HL-60 (cell line): Measurements from ENCODE around the gene UGGT1.
A peak's percentile ranks its signal among the peaks of the same experiment; 100 is the strongest.

Source experiments
- DNase-seq, 2 experiments: peaks; one replicate each; pipeline ENCODE4 v3.0.0-alpha.2; 2010 to 2020; ENCODE audit warnings: low read depth in 1 of 2, low spot score in 1 of 2
- H3K27ac ChIP-seq: fragments of 250-450 bp; sonication (Bioruptor Pico); replicated peaks from 2 replicates; pipeline ENCODE4 v1.5.1; 2020; ENCODE audit warnings: mild to moderate bottlenecking, moderate library complexity
- H3K27me3 ChIP-seq: fragments of 250-450 bp; sonication (Bioruptor Pico); 2 replicates; pipeline ENCODE4 v1.5.1; 2021; ENCODE audit warnings: mild to moderate bottlenecking, moderate library complexity; ENCODE audit not compliant: insufficient read depth, poor library complexity, severe bottlenecking
- H3K4me3 ChIP-seq: replicated peaks from 2 replicates; pipeline ENCODE4 v1.5.1; 2011; ENCODE audit warnings: mild to moderate bottlenecking, control low read depth, low read length; ENCODE audit not compliant: insufficient read depth
- GABPA ChIP-seq: IDR thresholded peaks from 2 replicates; pipeline ENCODE4 v1.6.1; 2012; ENCODE audit warnings: low read depth
- POLR2AphosphoS5 ChIP-seq: IDR thresholded peaks from 2 replicates; pipeline ENCODE4 v1.6.1; 2012; ENCODE audit warnings: low read depth
- SPI1 ChIP-seq: IDR thresholded peaks from 2 replicates; pipeline ENCODE4 v1.6.1; 2012; ENCODE audit warnings: low read depth, mild to moderate bottlenecking, borderline replicate concordance
- TF ChIP-seq, protein P1 (sequence below): IDR thresholded peaks from 2 replicates; pipeline ENCODE4 v1.6.1; 2012; ENCODE audit warnings: low read depth; ENCODE audit not compliant: insufficient replicate concordance
- TF ChIP-seq, protein P2 (sequence below): IDR thresholded peaks from one replicate; pipeline ENCODE4 v1.5.1; 2011; ENCODE audit warnings: low read length, control low read depth, inconsistent platforms; ENCODE audit not compliant: insufficient read depth

UGGT1 gene

GRCh38 chr2:128214251-128214650, 123.3 kb downstream of the UGGT1 start:
- H3K27me3 ChIP-seq: no peaks in the 10 kb centered on the region
- no peak for DNase-seq
- H3K4me3 ChIP-seq: no peak overlapping the region
- H3K27ac ChIP-seq: no peak overlapping the region
- no peak for TF ChIP-seq GABPA
- TF ChIP-seq, protein P1, sequence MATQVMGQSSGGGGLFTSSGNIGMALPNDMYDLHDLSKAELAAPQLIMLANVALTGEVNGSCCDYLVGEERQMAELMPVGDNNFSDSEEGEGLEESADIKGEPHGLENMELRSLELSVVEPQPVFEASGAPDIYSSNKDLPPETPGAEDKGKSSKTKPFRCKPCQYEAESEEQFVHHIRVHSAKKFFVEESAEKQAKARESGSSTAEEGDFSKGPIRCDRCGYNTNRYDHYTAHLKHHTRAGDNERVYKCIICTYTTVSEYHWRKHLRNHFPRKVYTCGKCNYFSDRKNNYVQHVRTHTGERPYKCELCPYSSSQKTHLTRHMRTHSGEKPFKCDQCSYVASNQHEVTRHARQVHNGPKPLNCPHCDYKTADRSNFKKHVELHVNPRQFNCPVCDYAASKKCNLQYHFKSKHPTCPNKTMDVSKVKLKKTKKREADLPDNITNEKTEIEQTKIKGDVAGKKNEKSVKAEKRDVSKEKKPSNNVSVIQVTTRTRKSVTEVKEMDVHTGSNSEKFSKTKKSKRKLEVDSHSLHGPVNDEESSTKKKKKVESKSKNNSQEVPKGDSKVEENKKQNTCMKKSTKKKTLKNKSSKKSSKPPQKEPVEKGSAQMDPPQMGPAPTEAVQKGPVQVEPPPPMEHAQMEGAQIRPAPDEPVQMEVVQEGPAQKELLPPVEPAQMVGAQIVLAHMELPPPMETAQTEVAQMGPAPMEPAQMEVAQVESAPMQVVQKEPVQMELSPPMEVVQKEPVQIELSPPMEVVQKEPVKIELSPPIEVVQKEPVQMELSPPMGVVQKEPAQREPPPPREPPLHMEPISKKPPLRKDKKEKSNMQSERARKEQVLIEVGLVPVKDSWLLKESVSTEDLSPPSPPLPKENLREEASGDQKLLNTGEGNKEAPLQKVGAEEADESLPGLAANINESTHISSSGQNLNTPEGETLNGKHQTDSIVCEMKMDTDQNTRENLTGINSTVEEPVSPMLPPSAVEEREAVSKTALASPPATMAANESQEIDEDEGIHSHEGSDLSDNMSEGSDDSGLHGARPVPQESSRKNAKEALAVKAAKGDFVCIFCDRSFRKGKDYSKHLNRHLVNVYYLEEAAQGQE: no peak
- TF ChIP-seq POLR2AphosphoS5: no peak
- TF ChIP-seq, protein P2, sequence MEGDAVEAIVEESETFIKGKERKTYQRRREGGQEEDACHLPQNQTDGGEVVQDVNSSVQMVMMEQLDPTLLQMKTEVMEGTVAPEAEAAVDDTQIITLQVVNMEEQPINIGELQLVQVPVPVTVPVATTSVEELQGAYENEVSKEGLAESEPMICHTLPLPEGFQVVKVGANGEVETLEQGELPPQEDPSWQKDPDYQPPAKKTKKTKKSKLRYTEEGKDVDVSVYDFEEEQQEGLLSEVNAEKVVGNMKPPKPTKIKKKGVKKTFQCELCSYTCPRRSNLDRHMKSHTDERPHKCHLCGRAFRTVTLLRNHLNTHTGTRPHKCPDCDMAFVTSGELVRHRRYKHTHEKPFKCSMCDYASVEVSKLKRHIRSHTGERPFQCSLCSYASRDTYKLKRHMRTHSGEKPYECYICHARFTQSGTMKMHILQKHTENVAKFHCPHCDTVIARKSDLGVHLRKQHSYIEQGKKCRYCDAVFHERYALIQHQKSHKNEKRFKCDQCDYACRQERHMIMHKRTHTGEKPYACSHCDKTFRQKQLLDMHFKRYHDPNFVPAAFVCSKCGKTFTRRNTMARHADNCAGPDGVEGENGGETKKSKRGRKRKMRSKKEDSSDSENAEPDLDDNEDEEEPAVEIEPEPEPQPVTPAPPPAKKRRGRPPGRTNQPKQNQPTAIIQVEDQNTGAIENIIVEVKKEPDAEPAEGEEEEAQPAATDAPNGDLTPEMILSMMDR: no peak
- no peak for TF ChIP-seq SPI1

GRCh38 chr2:128214866-128215460, 124.0 kb downstream of the UGGT1 start:
- no peak for DNase-seq
- Histone ChIP-seq H3K27me3 (no peaks in the 10 kb centered on the region), H3K4me3 (no peak overlapping the region), H3K27ac (no peak overlapping the region)
- TF ChIP-seq SPI1 (no peak), POLR2AphosphoS5 (no peak), GABPA (no peak)
- TF ChIP-seq, protein P2: no peak
- TF ChIP-seq, protein P1: no peak

DNA sequence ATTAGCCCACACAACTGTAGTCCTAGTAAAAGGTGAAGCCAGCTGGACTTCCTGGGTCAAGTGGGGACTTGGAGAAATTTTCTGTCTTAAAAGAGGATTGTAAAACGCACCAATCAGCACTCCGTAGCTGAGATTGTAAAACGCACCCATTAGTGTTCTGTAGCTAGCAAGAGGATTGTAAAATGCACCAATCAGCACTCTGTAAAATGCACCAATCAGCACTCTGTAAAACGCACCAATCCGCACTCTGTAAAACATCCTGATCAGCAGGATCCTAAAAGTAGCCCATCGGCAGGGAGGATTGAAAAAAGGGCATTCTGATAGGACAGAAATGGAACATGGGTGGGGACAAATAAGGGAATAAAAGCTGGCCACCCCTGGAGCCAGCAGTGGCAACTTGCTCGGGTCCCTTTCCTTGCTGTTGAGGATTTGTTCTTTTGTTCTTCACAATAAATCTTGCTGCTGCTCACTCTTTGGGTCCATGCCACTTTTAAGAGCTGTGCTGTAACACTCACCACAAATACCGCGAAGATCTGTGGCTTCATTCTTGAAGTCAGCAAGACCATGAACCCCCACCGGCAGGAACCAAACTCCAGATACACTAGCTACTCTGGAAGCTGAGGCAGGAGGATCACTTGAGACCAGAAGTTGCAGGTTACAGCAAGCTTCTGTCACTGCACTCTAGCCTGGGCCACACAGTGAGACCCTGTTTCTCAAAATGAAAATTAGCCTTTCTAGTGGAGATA, 125.1 kb downstream of the UGGT1 start:
- Histone ChIP-seq H3K27ac (no peak overlapping the region), H3K4me3 (no peak overlapping the region), H3K27me3 (no peaks in the 10 kb centered on the region)
- peak in 1 of 2 experiments; percentile 81 for DNase-seq
- TF ChIP-seq, protein P1: no peak
- 0 out of 2 replicates have a peak, but pooled peaks have one; percentile 29 for TF ChIP-seq POLR2AphosphoS5
- TF ChIP-seq, protein P2: no peak
- TF ChIP-seq GABPA: no peak
